B cell (primary cell): ENCODE data around the gene SPRR2G. TPM values are rescaled to one million over a fixed set of nuclear protein-coding genes. Genes with fewer than 3 reads are reported as not detected.

ENCODE experiments used
- ATAC-seq: fragments of 200-7000 bp; cut with Tn5 transposase; one replicate; pipeline ENCODE4 v1.10.0; 2021; ENCODE audit warnings: low read depth, mild to moderate bottlenecking, moderate number of reproducible peaks, moderate library complexity
- CTCF ChIA-PET: fragments of 350-600 bp; sonication (Branson Sonifier 250); formaldehyde crosslinking; loops from one replicate; lab custom pipeline; 2021; ENCODE audit warnings: antibody characterized with exemption, inconsistent platforms; lab: Charles Lee
- POLR2A ChIA-PET: fragments of 350-600 bp; sonication (Branson Sonifier 250); formaldehyde crosslinking; loops from one replicate; lab custom pipeline; 2021; ENCODE audit warnings: antibody characterized with exemption; lab: Charles Lee
- DNase-seq: peaks from one replicate; pipeline ENCODE4 v3.0.0; 2013
- H2AFZ ChIP-seq: 2 replicates; pipeline ENCODE4 v1.6.1; 2012; ENCODE audit warnings: mild to moderate bottlenecking, low read depth, low read length; ENCODE audit not compliant: insufficient read depth, poor library complexity, severe bottlenecking
- H3K27ac ChIP-seq, 2 donors: 1 replicate in 1 of 2; 2 replicates in 1 of 2; pipeline ENCODE4 v1.5.1; 2012 to 2013; ENCODE audit warnings: low read length in 2 of 2, mild to moderate bottlenecking in 2 of 2, moderate library complexity in 1 of 2
- H3K27me3 ChIP-seq, 4 experiments: fragments of 200-600 bp in 1 of 4; sonication (generic) in 1 of 4; replicated peaks in 1 of 4; 1 replicate in 2 of 4; 2 replicates in 2 of 4; pipeline versions ENCODE4 v1.6.1 to v1.7.0; 2013 to 2016; ENCODE audit warnings: low read length in 3 of 4, mild to moderate bottlenecking in 2 of 4, mixed read lengths in 1 of 4, moderate library complexity in 1 of 4; ENCODE audit not compliant: insufficient read depth in 4 of 4, control insufficient read depth in 3 of 4; ENCODE audit errors: control extremely low read depth in 1 of 4
- H3K36me3 ChIP-seq, 2 experiments: replicated peaks in 1 of 2; 1 replicate in 1 of 2; 2 replicates in 1 of 2; pipeline versions ENCODE4 v1.6.1 to v1.7.1; 2013; ENCODE audit warnings: low read length in 1 of 2; ENCODE audit not compliant: insufficient read depth in 2 of 2, control insufficient read depth in 1 of 2; ENCODE audit errors: control extremely low read depth in 1 of 2, extremely low read depth in 1 of 2
- H3K4me1 ChIP-seq, 2 donors: fragments of 200-600 bp in 1 of 2; sonication (generic) in 1 of 2; 1 replicate in 1 of 2; 2 replicates in 1 of 2; pipeline versions ENCODE4 v1.5.1 to v1.6.1; 2013 to 2017; ENCODE audit warnings: low read length in 2 of 2; ENCODE audit not compliant: control insufficient read depth in 2 of 2, insufficient read depth in 2 of 2
- H3K4me2 ChIP-seq: replicated peaks from 2 replicates; pipeline ENCODE3; 2012; ENCODE audit warnings: mild to moderate bottlenecking, low read depth, low read length; ENCODE audit not compliant: poor library complexity, severe bottlenecking
- H3K4me3 ChIP-seq, 5 experiments: fragments of 200-600 bp in 1 of 5; sonication (generic) in 1 of 5; 1 replicate in 3 of 5; 2 replicates in 2 of 5; pipeline versions ENCODE4 v1.5.1 to v1.7.0; 2011 to 2016; ENCODE audit warnings: low read length in 4 of 5, mild to moderate bottlenecking in 4 of 5, low read depth in 2 of 5, control low read depth in 1 of 5, moderate library complexity in 1 of 5; ENCODE audit not compliant: insufficient read depth in 1 of 5; ENCODE audit errors: control extremely low read depth in 1 of 5, extremely low read depth in 1 of 5
- H3K79me2 ChIP-seq: fragments of 200-600 bp; sonication (generic); one replicate; pipeline ENCODE4 v1.6.0; 2016; ENCODE audit warnings: low read length; ENCODE audit not compliant: control insufficient read depth, insufficient read depth
- H3K9ac ChIP-seq: fragments of 200-600 bp; sonication (generic); 2 replicates; pipeline ENCODE4 v1.6.1; 2017; ENCODE audit warnings: mild to moderate bottlenecking, low read length, moderate library complexity
- H3K9me3 ChIP-seq, 3 donors: one replicate each; pipeline versions ENCODE4 v1.6.1 to v1.7.1; 2013; ENCODE audit warnings: low read length in 2 of 3; ENCODE audit not compliant: control insufficient read depth in 2 of 3, insufficient read depth in 1 of 3; ENCODE audit errors: control extremely low read depth in 1 of 3
- H4K20me1 ChIP-seq: 2 replicates; pipeline ENCODE4 v1.6.0; 2012; ENCODE audit warnings: mild to moderate bottlenecking, low read length; ENCODE audit not compliant: insufficient read depth, control insufficient read depth, poor library complexity, severe bottlenecking
- H3K27ac Mint-ChIP-seq: one replicate; pipeline ENCODE4 v1.8.0; 2021; ENCODE audit warnings: mixed read lengths
- H3K27me3 Mint-ChIP-seq: one replicate; pipeline ENCODE4 v1.8.0; 2021; ENCODE audit warnings: mixed read lengths
- H3K4me1 Mint-ChIP-seq: one replicate; pipeline ENCODE4 v1.8.0; 2021; ENCODE audit warnings: mixed read lengths
- H3K4me3 Mint-ChIP-seq: one replicate; pipeline ENCODE4 v1.8.0; 2021; ENCODE audit warnings: mixed read lengths
- H3K9me3 Mint-ChIP-seq: one replicate; pipeline ENCODE4 v1.8.0; 2022; ENCODE audit warnings: mixed read lengths; ENCODE audit not compliant: insufficient read depth
- CTCF ChIP-seq: fragments of 200-600 bp; IDR thresholded peaks from one replicate; pipeline ENCODE4 v1.8.0; 2022; ENCODE audit warnings: antibody characterized with exemption, mild to moderate bottlenecking
- EZH2 ChIP-seq: IDR thresholded peaks from 2 replicates; pipeline ENCODE4 v1.6.1; 2012; ENCODE audit warnings: borderline replicate concordance, low read depth, mild to moderate bottlenecking, moderate library complexity, low read length; ENCODE audit not compliant: insufficient read depth, poor library complexity, severe bottlenecking
- WGBS: methylation state at CpG from one replicate; pipeline ENCODE4 v1.1.5; 2013; ENCODE audit warnings: missing lambda C conversion rate; ENCODE audit not compliant: insufficient coverage; 5-methylcytosine and 5-hydroxymethylcytosine counted together
- intact Hi-C: fragments of 100-400 bp; cut with micrococcal nuclease; formaldehyde crosslinking; loops from one replicate; pipeline ENCODE4 v1.10.0; 2022
- polyA plus RNA-seq: library from polyadenylated mRNA; depleted of rRNA; stranded (reverse); fragments of >200 nt; gene quantifications from 2 replicates; pipeline ENCODE4 v1.2.3, GENCODE V29; 2012
- total RNA-seq, 2 donors: library from RNA; stranded (reverse); fragments of 120-200 nt in 1 of 2; gene quantifications; 1 replicate in 1 of 2; 2 replicates in 1 of 2; pipeline versions ENCODE4 v1.2.3 to v1.2.4, GENCODE V29; 2013 to 2022

The SPRR2G gene
- total and polyA plus RNA-seq, 2 donors (not counting 1 experiment from before 2014, with no cell fraction given) = not detected

- no peaks in the 10 kb centered on the region for H3K9me3 Mint-ChIP-seq
- H3K27ac Mint-ChIP-seq = no peak overlapping the region
- H3K9ac ChIP-seq = no peak overlapping the region
- no peak overlapping the region for H3K4me3 ChIP-seq
- intact Hi-C loops = no loop called here
- TF ChIP-seq CTCF (no peak), EZH2 (no peak)
- no peaks in the 10 kb centered on the region for H3K36me3 ChIP-seq
- H3K4me1 ChIP-seq = no peaks in the 10 kb centered on the region
- H4K20me1 ChIP-seq = no peaks in the 10 kb centered on the region
- peaks cover 27% of the 10 kb centered on the region for H3K27me3 Mint-ChIP-seq
- no peaks in the 10 kb centered on the region for H3K4me1 Mint-ChIP-seq
- H3K4me2 ChIP-seq = no peak overlapping the region
- peaks cover 0 to 3% (median 0%) of the 10 kb centered on the region in 4 experiments for H3K27me3 ChIP-seq
- CTCF ChIA-PET = no interaction called here
- DNase-seq (no peak), ATAC-seq (no peak)
- H3K27ac ChIP-seq = no peak overlapping the region
- H3K9me3 ChIP-seq = no peaks in the 10 kb centered on the region
- H3K4me3 Mint-ChIP-seq = no peak overlapping the region
- H3K79me2 ChIP-seq = no peaks in the 10 kb centered on the region
- no peak overlapping the region for H2AFZ ChIP-seq
- POLR2A ChIA-PET = no interaction called here
- whole genome bisulfite sequencing = 100% methylated on average over 2 of the region's 3 CpGs
Measured at GRCh38 chr1:153141377-153141776, 9.3 kb downstream of the SPRR2G start.

GRCh38 chr1:153140484-153140883, 10.2 kb downstream of the SPRR2G start:
- H3K27me3 ChIP-seq = peaks cover 0 to 4% (median 0%) of the 10 kb centered on the region in 4 experiments
- Mint-ChIP-seq H3K27me3 (peaks cover 26% of the 10 kb centered on the region), H3K27ac (no peak overlapping the region), H3K4me1 (no peaks in the 10 kb centered on the region), H3K9me3 (no peaks in the 10 kb centered on the region), H3K4me3 (no peak overlapping the region)
- CTCF ChIA-PET = no interaction called here
- ATAC-seq = no peak
- H3K27ac ChIP-seq = no peak overlapping the region
- POLR2A ChIA-PET = no interaction called here
- WGBS = 50% methylated on average over 2 of the region's 3 CpGs
- H3K79me2 ChIP-seq = no peaks in the 10 kb centered on the region
- no peak overlapping the region for H3K9ac ChIP-seq
- H3K36me3 ChIP-seq = no peaks in the 10 kb centered on the region
- H3K4me3 ChIP-seq = no peak overlapping the region
- no peaks in the 10 kb centered on the region for H4K20me1 ChIP-seq
- no peak for DNase-seq
- H2AFZ ChIP-seq = no peak overlapping the region
- H3K4me1 ChIP-seq = no peaks in the 10 kb centered on the region
- no peak overlapping the region for H3K4me2 ChIP-seq
- H3K9me3 ChIP-seq = no peaks in the 10 kb centered on the region
- intact Hi-C loops = no loop called here
- no peak for TF ChIP-seq CTCF
